Measurements from ENCODE around the gene GOLGA6L26.
"Not testable (repeated sequence)": the region's sequence is repeated elsewhere in the genome, so short reads cannot be mapped to it uniquely, and the experiment has no call there.

GOLGA6L26 gene

GRCh38 chr15:23334096-23334495 lies at the start of gene GOLGA6L26:
Gene GOLGA6L26 (minus strand): TSS chr15:23334196. CDS start chr15:23334135, 61 bp downstream.
- in situ Hi-C loops (cut with MboI; ENCODE audit: low sequenced_read_pairs), result not testable (repeated sequence)

GRCh38 chr15:23381192-23381591 lies 47.2 kb upstream of the GOLGA6L26 start:
- in situ Hi-C loops (cut with MboI; ENCODE audit: low sequenced_read_pairs), result not testable (repeated sequence)

GRCh38 chr15:23380700-23381099 lies 46.7 kb upstream of the GOLGA6L26 start:
- in situ Hi-C loops (cut with MboI; ENCODE audit: low sequenced_read_pairs), result not testable (repeated sequence)

- in situ Hi-C loops (cut with MboI; ENCODE audit: low sequenced_read_pairs), result not testable (repeated sequence)
Measured at GRCh38 chr15:23378946-23379345, 45.0 kb upstream of the GOLGA6L26 start.

- in situ Hi-C loops (cut with MboI; ENCODE audit: low sequenced_read_pairs), result not testable (repeated sequence)
Measured at GRCh38 chr15:23374226-23374625, 40.2 kb upstream of the GOLGA6L26 start.

GRCh38 chr15:23372891-23373600 lies 39.0 kb upstream of the GOLGA6L26 start:
- in situ Hi-C loops (cut with MboI; ENCODE audit: low sequenced_read_pairs), result not testable (repeated sequence)

GRCh38 chr15:23372284-23372683 lies 38.3 kb upstream of the GOLGA6L26 start:
- in situ Hi-C loops (cut with MboI; ENCODE audit: low sequenced_read_pairs), result no loop called here

- in situ Hi-C loops (cut with MboI; ENCODE audit: low sequenced_read_pairs), result not testable (repeated sequence)
Measured at GRCh38 chr15:23371868-23372267, 37.9 kb upstream of the GOLGA6L26 start.

- in situ Hi-C loops (cut with MboI; ENCODE audit: low sequenced_read_pairs), result not testable (repeated sequence)
Measured at GRCh38 chr15:23371134-23371533, 37.1 kb upstream of the GOLGA6L26 start.

GRCh38 chr15:23370578-23370977 lies 36.6 kb upstream of the GOLGA6L26 start:
- in situ Hi-C loops (cut with MboI; ENCODE audit: low sequenced_read_pairs), result no loop called here

- in situ Hi-C loops (cut with MboI; ENCODE audit: low sequenced_read_pairs), result not testable (repeated sequence)
Measured at GRCh38 chr15:23364261-23364660, 30.3 kb upstream of the GOLGA6L26 start.

GRCh38 chr15:23362622-23363021 lies 28.6 kb upstream of the GOLGA6L26 start:
- in situ Hi-C loops (cut with MboI; ENCODE audit: low sequenced_read_pairs), result not testable (repeated sequence)

- in situ Hi-C loops (cut with MboI; ENCODE audit: low sequenced_read_pairs), result not testable (repeated sequence)
Measured at GRCh38 chr15:23354448-23354847, 20.5 kb upstream of the GOLGA6L26 start, which contains the start of gene GOLGA8S. Gene GOLGA8S (plus strand): TSS chr15:23354748. CDS start chr15:23354810, 62 bp downstream.

GRCh38 chr15:23311233-23311632 lies 22.8 kb downstream of the GOLGA6L26 start:
- in situ Hi-C loops (cut with MboI; ENCODE audit: low sequenced_read_pairs), result not testable (repeated sequence)

GRCh38 chr15:23305921-23306320 lies 28.1 kb downstream of the GOLGA6L26 start:
- in situ Hi-C loops (cut with MboI; ENCODE audit: low sequenced_read_pairs), result not testable (repeated sequence)

- in situ Hi-C loops (cut with MboI; ENCODE audit: low sequenced_read_pairs), result not testable (repeated sequence)
Measured at GRCh38 chr15:23304805-23305204, 29.2 kb downstream of the GOLGA6L26 start.

- in situ Hi-C loops (cut with MboI; ENCODE audit: low sequenced_read_pairs), result not testable (repeated sequence)
Measured at GRCh38 chr15:23304267-23304666, 29.7 kb downstream of the GOLGA6L26 start.

GRCh38 chr15:23303654-23304053 lies 30.3 kb downstream of the GOLGA6L26 start:
- in situ Hi-C loops (cut with MboI; ENCODE audit: low sequenced_read_pairs), result not testable (repeated sequence)

GRCh38 chr15:23303246-23303645 lies 30.8 kb downstream of the GOLGA6L26 start:
- in situ Hi-C loops (cut with MboI; ENCODE audit: low sequenced_read_pairs), result not testable (repeated sequence)
